Prostate gland (tissue), 2 donors: ENCODE results near the gene ZNF536.

Source experiments
- POLR2A ChIP-seq: fragments of 450-650 bp; IDR thresholded peaks from one replicate; pipeline ENCODE4 v1.6.1; 2016; ENCODE audit warnings: antibody characterized with exemption, mild to moderate bottlenecking
- TF ChIP-seq, protein P1 (sequence below), 4 experiments: fragments of 200-600 bp in 2 of 4; fragments of 450-650 bp in 2 of 4; sonication (generic) in 2 of 4; IDR thresholded peaks; 1 replicate in 3 of 4; 2 replicates in 1 of 4; pipeline ENCODE4 v1.5.1; 2016 to 2019; ENCODE audit warnings: antibody characterized with exemption in 4 of 4, mild to moderate bottlenecking in 2 of 4, moderate library complexity in 2 of 4

DNA sequence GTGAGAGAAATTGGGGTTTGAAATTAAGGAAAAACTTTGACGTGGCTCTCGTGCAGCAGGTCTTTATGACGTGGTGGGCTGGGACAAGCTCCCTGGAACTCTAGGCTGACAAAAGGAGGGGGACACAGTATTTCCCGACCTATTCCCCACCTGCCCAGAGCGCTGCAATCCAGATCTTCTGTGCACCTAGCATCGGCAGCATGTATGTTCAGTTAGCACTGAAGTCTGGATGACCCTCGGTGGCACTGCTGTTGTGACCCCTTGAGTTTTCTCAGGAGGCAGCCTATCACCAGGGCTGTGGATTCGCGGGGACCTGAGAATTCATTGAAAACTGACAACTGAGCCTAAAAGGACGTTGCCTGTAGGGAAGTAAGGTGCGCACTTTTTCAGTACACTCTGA lies 9.1 kb upstream of the ZNF536 start:
- TF ChIP-seq, protein P1, sequence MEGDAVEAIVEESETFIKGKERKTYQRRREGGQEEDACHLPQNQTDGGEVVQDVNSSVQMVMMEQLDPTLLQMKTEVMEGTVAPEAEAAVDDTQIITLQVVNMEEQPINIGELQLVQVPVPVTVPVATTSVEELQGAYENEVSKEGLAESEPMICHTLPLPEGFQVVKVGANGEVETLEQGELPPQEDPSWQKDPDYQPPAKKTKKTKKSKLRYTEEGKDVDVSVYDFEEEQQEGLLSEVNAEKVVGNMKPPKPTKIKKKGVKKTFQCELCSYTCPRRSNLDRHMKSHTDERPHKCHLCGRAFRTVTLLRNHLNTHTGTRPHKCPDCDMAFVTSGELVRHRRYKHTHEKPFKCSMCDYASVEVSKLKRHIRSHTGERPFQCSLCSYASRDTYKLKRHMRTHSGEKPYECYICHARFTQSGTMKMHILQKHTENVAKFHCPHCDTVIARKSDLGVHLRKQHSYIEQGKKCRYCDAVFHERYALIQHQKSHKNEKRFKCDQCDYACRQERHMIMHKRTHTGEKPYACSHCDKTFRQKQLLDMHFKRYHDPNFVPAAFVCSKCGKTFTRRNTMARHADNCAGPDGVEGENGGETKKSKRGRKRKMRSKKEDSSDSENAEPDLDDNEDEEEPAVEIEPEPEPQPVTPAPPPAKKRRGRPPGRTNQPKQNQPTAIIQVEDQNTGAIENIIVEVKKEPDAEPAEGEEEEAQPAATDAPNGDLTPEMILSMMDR (IDR thresholded peaks at IDR 0.05) = no peak
- no peak for TF ChIP-seq POLR2A
